ENCODE results near the gene PES1.

PES1 gene

DNA sequence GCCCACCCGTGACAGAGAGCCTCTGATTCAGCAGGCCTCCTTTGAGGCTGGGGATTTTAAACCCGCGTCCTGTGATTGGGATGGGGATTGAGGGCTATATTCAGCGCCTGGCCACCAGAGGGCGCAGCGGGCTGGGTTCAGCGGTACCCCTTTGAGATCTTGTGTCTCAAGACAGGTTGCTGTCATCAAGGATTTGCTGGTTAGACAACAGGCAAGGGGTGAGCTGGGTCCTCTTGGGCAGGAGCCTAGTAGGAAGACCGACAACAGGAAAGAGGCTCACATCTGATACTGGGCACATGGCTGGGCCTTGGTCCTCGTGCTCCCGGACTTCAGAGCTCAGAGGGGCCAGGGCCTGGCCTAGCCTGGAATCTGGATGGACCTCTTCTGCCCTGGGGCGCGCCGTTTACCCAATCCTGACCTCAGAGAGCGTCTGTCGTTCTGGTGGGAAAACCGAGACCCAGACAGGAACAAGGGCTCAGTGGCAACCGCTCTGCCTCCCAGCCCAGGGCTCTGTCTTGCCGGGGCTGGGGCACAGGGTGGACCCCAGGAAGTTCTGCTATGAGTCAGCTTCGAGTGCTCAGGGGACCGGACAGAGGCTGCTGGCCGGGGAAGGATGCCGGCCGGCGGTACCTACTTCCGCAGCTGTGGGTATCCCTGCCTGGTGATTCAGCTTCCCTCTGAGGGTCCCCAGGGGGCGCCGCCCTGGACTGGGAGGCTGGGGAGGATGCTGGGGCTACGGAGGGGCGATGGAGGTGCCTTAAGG, 42.9 kb upstream of the PES1 start:
- no peak for TF ChIP-seq EGR1 (IDR thresholded peaks at IDR 0.05)
- TF ChIP-seq ZBTB7A (IDR thresholded peaks at IDR 0.05; ENCODE audit: low read depth): peak; percentile 53
- TF ChIP-seq CEBPB (IDR thresholded peaks at IDR 0.05): no peak
- no peak for TF ChIP-seq TEAD4 (IDR thresholded peaks at IDR 0.05)
- TF ChIP-seq, protein P1, sequence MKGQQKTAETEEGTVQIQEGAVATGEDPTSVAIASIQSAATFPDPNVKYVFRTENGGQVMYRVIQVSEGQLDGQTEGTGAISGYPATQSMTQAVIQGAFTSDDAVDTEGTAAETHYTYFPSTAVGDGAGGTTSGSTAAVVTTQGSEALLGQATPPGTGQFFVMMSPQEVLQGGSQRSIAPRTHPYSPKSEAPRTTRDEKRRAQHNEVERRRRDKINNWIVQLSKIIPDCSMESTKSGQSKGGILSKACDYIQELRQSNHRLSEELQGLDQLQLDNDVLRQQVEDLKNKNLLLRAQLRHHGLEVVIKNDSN (IDR thresholded peaks at IDR 0.05): 0 out of 2 replicates have a peak, but pooled peaks have one; percentile 5
- no peak for TF ChIP-seq NFIC (IDR thresholded peaks at IDR 0.05)
- TF ChIP-seq, protein P2, sequence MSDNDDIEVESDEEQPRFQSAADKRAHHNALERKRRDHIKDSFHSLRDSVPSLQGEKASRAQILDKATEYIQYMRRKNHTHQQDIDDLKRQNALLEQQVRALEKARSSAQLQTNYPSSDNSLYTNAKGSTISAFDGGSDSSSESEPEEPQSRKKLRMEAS (IDR thresholded peaks at IDR 0.05): peak; percentile 34; the same call in 1 of the 2 replicates
- no peak for TF ChIP-seq CREB1 (IDR thresholded peaks at IDR 0.05; ENCODE audit: low read depth)
- peak; percentile 92 for TF ChIP-seq RAD21 (IDR thresholded peaks at IDR 0.05; ENCODE audit: low read depth)
- TF ChIP-seq TCF12 (IDR thresholded peaks at IDR 0.05; ENCODE audit: low read depth): 0 out of 2 replicates have a peak, but pooled peaks have one; percentile 28
- TF ChIP-seq FOXM1 (IDR thresholded peaks at IDR 0.05; ENCODE audit: borderline replicate concordance, low read depth): no peak

- no peak for TF ChIP-seq TCF12 (IDR thresholded peaks at IDR 0.05; ENCODE audit: low read depth)
- TF ChIP-seq RAD21 (IDR thresholded peaks at IDR 0.05; ENCODE audit: low read depth): no peak
- no peak for TF ChIP-seq FOXM1 (IDR thresholded peaks at IDR 0.05; ENCODE audit: borderline replicate concordance, low read depth)
- TF ChIP-seq TAF1 (IDR thresholded peaks at IDR 0.05; ENCODE audit: low read depth): no peak
- no peak for TF ChIP-seq CREB1 (IDR thresholded peaks at IDR 0.05; ENCODE audit: low read depth)
- TF ChIP-seq, protein P2 (IDR thresholded peaks at IDR 0.05): no peak
Observed at GRCh38 chr22:30628491-30628890, 36.8 kb upstream of the PES1 start.

GRCh38 chr22:30627471-30627870, 35.8 kb upstream of the PES1 start:
- no peak for TF ChIP-seq CREB1 (IDR thresholded peaks at IDR 0.05; ENCODE audit: low read depth)
- no peak for TF ChIP-seq YY1 (IDR thresholded peaks at IDR 0.05; ENCODE audit: low read depth)
- no peak for TF ChIP-seq ZBTB7A (IDR thresholded peaks at IDR 0.05; ENCODE audit: low read depth)
- no peak for TF ChIP-seq TEAD4 (IDR thresholded peaks at IDR 0.05)
- TF ChIP-seq, protein P1 (IDR thresholded peaks at IDR 0.05): no peak
- TF ChIP-seq TAF1 (IDR thresholded peaks at IDR 0.05; ENCODE audit: low read depth): no peak
- TF ChIP-seq REST (IDR thresholded peaks at IDR 0.05; ENCODE audit: low read depth): no peak
- TF ChIP-seq CEBPB (IDR thresholded peaks at IDR 0.05): no peak
- no peak for TF ChIP-seq RAD21 (IDR thresholded peaks at IDR 0.05; ENCODE audit: low read depth)
- TF ChIP-seq, protein P2 (IDR thresholded peaks at IDR 0.05): no peak

GRCh38 chr22:30626413-30626812, 34.7 kb upstream of the PES1 start:
- TF ChIP-seq EGR1 (IDR thresholded peaks at IDR 0.05) (no peak), TEAD4 (IDR thresholded peaks at IDR 0.05) (no peak), YY1 (IDR thresholded peaks at IDR 0.05; ENCODE audit: low read depth) (no peak), NFIC (IDR thresholded peaks at IDR 0.05) (no peak), EP300 (IDR thresholded peaks at IDR 0.05; ENCODE audit: borderline replicate concordance) (no peak), CEBPB (IDR thresholded peaks at IDR 0.05) (no peak), ZBTB7A (IDR thresholded peaks at IDR 0.05; ENCODE audit: low read depth) (no peak), RAD21 (IDR thresholded peaks at IDR 0.05; ENCODE audit: low read depth) (no peak), TAF1 (IDR thresholded peaks at IDR 0.05; ENCODE audit: low read depth) (no peak), REST (IDR thresholded peaks at IDR 0.05; ENCODE audit: low read depth) (no peak), CREB1 (IDR thresholded peaks at IDR 0.05; ENCODE audit: low read depth) (no peak), FOXM1 (IDR thresholded peaks at IDR 0.05; ENCODE audit: borderline replicate concordance, low read depth) (no peak), TCF12 (IDR thresholded peaks at IDR 0.05; ENCODE audit: low read depth) (no peak)
- TF ChIP-seq, protein P2 (IDR thresholded peaks at IDR 0.05): no peak
- TF ChIP-seq, protein P1 (IDR thresholded peaks at IDR 0.05): no peak

DNA sequence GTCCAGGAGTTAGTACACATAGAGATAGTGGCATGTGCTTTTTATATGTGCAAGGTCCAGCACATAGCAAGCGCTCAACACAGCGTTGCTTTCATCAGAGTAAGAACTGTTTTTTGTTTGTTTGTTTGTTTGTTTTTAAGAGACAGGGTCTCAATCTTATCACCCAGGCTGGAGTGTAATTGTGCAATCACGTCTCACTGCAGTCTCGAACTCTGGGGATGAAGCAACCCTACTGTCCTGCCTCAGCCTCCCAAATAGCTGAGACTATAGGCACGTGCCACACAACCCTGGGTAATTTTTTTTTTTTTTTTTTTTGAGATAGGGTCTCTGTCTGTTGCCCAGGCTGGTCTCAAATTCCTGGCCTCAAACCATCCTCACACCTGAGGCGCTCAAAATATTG, 26.1 kb upstream of the PES1 start:
- TF ChIP-seq, protein P1 (IDR thresholded peaks at IDR 0.05): no peak
- no peak for TF ChIP-seq EP300 (IDR thresholded peaks at IDR 0.05; ENCODE audit: borderline replicate concordance)
- no peak for TF ChIP-seq TAF1 (IDR thresholded peaks at IDR 0.05; ENCODE audit: low read depth)
- no peak for TF ChIP-seq REST (IDR thresholded peaks at IDR 0.05; ENCODE audit: low read depth)
- no peak for TF ChIP-seq YY1 (IDR thresholded peaks at IDR 0.05; ENCODE audit: low read depth)
- TF ChIP-seq NFIC (IDR thresholded peaks at IDR 0.05): no peak
- no peak for TF ChIP-seq CEBPB (IDR thresholded peaks at IDR 0.05)
- TF ChIP-seq EGR1 (IDR thresholded peaks at IDR 0.05): no peak
- TF ChIP-seq, protein P2 (IDR thresholded peaks at IDR 0.05): no peak
- no peak for TF ChIP-seq ZBTB7A (IDR thresholded peaks at IDR 0.05; ENCODE audit: low read depth)
- no peak for TF ChIP-seq FOXM1 (IDR thresholded peaks at IDR 0.05; ENCODE audit: borderline replicate concordance, low read depth)
- TF ChIP-seq TEAD4 (IDR thresholded peaks at IDR 0.05): no peak

Measured in Ishikawa (cell line).